Omental fat pad (tissue), 4 donors: ENCODE data around the gene RHO. TPM values are rescaled to one million over a fixed set of nuclear protein-coding genes. Genes with fewer than 3 reads are reported as not detected.
"Not testable (repeated sequence)": the region's sequence is repeated elsewhere in the genome, so short reads cannot be mapped to it uniquely, and the experiment has no call there.

ENCODE experiments used
- ATAC-seq: fragments of 150-250 bp; one replicate; pipeline ENCODE4 v1.9.1; 2016; ENCODE audit warnings: mild to moderate bottlenecking, moderate library complexity; ENCODE audit not compliant: low FRiP score
- DNase-seq: peaks from one replicate; pipeline ENCODE4 v3.0.0-alpha.2; 2019; ENCODE audit warnings: low spot score
- total RNA-seq, 4 donors: library from RNA; depleted of rRNA; stranded (reverse); fragments of >200 nt; gene quantifications; one replicate each; pipeline ENCODE4 v1.1.0, GENCODE V29; 2016
- TF ChIP-seq, protein P1 (sequence below), 3 donors: fragments of 450-650 bp; IDR thresholded peaks; one replicate each; pipeline ENCODE4 v1.5.1; 2016 to 2017; ENCODE audit warnings: antibody characterized with exemption in 3 of 3, mild to moderate bottlenecking in 3 of 3, moderate library complexity in 2 of 3

The RHO gene
- under 1 TPM in 1 of 4 donors, not detected in 3; 0.28 TPM for total RNA-seq

GRCh38 chr3:129528589-129529100 is at the start of gene RHO:
RHO (plus strand) TSS chr3:129528639; CDS start chr3:129528734, 95 bp downstream.
- TF ChIP-seq, protein P1, sequence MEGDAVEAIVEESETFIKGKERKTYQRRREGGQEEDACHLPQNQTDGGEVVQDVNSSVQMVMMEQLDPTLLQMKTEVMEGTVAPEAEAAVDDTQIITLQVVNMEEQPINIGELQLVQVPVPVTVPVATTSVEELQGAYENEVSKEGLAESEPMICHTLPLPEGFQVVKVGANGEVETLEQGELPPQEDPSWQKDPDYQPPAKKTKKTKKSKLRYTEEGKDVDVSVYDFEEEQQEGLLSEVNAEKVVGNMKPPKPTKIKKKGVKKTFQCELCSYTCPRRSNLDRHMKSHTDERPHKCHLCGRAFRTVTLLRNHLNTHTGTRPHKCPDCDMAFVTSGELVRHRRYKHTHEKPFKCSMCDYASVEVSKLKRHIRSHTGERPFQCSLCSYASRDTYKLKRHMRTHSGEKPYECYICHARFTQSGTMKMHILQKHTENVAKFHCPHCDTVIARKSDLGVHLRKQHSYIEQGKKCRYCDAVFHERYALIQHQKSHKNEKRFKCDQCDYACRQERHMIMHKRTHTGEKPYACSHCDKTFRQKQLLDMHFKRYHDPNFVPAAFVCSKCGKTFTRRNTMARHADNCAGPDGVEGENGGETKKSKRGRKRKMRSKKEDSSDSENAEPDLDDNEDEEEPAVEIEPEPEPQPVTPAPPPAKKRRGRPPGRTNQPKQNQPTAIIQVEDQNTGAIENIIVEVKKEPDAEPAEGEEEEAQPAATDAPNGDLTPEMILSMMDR (IDR thresholded peaks at IDR 0.05): no peak

GRCh38 chr3:129481225-129481765 is 47.1 kb upstream of the RHO start:
- ATAC-seq: peak; percentile 4
- DNase-seq: not testable (repeated sequence)

More at GRCh38 chr3:129528589-129529100, at the start of gene RHO:
- DNase-seq (no peak), ATAC-seq (no peak)

DNA sequence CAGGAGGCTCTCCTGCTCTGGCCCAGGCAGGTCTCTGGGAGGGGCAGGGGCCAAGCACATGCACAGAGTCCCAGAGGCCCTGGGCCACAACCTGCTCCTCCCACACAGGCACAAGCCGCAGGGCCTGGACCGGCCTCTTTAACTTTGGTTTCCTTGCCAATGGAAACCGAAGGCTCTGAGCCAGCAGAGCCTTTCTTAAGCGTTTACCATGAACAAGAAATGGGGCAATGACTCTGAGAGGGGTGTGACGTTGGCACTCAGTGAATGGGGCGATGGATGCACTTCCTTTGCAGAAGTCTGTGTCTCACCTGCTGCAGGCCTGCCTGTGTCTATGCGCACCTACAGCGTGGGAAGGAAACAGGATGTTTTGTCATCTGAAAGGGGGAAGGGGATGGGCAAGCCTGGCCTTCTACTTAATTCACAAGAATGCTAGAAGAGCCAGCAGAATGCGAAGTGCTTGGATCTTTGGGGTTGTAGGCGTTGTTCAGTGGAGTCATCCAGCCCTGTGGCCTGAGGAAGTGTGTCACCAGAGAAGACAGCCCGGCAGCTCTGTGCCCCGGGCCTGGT is 46.6 kb upstream of the RHO start:
- ATAC-seq (peak; percentile 11), DNase-seq (no peak)
- TF ChIP-seq, protein P1 (IDR thresholded peaks at IDR 0.05): no peak

DNA sequence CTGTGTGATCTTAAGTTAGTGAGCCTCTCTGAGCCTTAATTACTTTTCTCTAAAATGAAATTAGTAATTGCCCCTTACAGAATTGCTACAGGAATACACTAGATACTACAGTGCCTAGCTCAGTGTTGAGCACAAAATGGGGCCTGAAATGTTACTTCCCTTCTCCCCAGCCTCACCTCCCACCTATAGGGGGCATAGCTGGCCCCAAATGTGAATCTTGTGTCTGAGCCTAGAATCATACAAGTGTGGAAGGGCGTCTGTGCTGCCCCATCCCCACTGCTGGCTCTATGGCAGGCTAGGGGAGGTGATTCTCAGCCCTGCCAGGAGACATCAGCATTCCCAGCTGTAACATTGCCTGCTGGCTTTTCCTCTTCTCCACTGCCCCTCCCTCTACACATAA is 45.7 kb upstream of the RHO start:
- no peak for ATAC-seq
- TF ChIP-seq, protein P1 (IDR thresholded peaks at IDR 0.05): no peak

DNA sequence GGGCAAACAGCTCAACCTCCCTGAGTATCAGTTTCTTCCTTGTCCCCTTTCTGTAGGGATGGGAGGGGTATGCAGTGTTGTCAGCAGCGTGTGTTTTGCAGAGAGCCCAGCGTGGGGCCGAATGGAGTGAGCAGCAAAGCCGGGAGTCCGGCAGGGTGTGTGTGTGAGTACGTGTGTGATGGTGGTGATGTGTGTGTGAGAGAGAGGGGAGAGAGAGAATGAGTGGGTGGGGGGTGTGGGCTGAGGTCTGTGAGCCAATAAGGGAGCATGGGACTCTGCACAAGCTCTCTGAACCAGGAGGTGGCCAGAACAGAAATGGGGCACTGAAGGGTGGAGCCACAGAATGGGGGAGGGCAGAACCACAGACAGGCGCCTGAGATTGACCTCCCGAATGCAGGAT is 44.6 kb upstream of the RHO start:
- no peak for DNase-seq
- no peak for ATAC-seq
- TF ChIP-seq, protein P1 (IDR thresholded peaks at IDR 0.05): no peak

More for the DNA sequence above, 45.7 kb upstream of the RHO start:
- DNase-seq: no peak

- DNase-seq, ATAC-seq: not testable (repeated sequence)
Measured at GRCh38 chr3:129485146-129485545, 43.3 kb upstream of the RHO start.

DNA sequence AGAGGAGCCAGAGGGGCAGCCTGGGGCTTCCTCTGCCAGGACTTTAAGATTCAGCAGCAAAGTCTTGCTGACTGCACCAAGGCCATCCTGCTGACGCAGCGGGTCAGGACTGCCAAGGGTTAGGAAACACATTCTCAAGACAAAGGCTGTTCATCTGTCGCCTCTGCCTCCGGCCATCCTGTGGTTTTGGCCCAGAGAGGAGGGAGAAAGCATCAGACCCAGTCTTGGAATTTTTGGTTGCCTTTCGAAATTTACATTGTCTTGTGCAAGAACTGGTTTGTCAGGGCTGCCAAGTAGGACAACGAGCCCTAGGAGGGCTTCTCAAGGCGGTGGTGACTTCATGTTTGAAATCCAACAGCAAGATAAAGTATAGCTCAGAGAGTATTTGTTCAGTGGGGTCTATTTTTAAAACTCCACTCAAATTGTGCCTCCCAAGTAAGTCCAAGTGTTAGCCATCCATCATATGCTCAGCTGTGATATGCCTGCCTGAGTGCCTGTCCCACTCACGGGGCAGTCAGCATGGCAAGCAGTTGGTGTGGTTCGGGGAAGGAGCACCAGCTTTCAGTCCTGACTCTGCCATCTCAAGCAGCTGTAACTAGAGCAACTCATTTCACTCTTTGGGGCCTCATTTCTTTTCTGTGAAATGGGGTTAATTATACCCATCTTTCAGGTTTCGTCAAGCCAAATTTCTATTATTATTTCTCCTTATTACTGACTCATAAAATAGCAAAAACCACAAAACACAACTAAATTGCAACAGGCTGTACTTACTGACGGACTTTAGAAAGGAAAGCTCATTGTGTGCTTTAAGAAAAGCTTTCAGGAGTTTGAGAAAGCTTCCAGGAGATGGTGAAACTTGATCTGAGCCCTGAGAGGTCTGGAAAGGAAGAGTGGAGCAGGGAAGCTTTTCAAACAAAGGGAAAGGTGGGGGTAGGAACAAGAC is 42.4 kb upstream of the RHO start:
- TF ChIP-seq, protein P1 (IDR thresholded peaks at IDR 0.05): no peak
- DNase-seq: peak; percentile 45
- peak; percentile 46 for ATAC-seq
